NCI-H128 (cell line): ENCODE results near the gene SH3BP2.

ENCODE experiments used
- DNase-seq: peaks from one replicate; lab custom pipeline; 2025; ENCODE audit not compliant: unreplicated experiment; lab: John Stamatoyannopoulos, UW

Gene SH3BP2

GRCh38 chr4:2817701-2818350, 24.9 kb downstream of the SH3BP2 start:
- no peak for DNase-seq

- DNase-seq, result no peak
These were observed 25.6 kb downstream of the SH3BP2 start for GRCh38 chr4:2818351-2818939.

- DNase-seq, result no peak
These were observed 26.6 kb downstream of the SH3BP2 start for GRCh38 chr4:2819244-2820215.

DNA sequence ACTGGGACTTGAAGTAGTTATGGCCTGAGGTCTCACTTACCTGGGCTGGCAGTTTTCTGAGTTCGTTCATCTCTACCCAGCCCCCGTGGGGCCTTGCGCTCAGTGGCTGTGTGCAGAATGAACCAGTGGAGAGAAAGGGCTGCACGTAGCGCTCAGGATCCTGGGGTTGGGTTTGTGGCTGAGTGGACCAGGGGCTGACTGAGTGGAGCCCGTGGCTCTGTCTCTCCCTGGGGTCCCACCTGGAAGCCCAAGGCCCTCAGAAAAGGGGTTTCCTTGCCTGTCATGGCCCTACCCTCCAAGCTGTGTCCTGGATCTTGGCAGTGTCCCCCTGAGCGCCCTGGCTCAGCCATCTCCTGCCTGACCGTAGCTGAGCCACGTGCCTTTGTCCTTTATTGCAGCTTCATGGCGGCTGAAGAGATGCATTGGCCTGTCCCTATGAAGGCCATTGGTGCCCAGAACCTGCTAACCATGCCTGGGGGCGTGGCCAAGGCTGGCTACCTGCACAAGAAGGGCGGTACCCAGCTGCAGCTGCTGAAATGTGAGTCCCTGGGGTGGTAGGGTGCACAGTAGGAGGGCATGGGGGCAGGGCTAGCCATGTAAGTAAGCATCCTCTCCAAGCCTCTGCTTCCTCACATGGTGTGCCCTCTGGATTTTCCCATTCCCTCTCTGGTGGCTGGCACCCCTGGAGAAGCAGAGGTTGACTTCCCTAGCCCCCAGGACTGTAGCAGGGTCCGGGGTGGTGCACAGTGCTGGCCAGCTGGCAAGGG, 27.5 kb downstream of the SH3BP2 start:
- no peak for DNase-seq

DNA sequence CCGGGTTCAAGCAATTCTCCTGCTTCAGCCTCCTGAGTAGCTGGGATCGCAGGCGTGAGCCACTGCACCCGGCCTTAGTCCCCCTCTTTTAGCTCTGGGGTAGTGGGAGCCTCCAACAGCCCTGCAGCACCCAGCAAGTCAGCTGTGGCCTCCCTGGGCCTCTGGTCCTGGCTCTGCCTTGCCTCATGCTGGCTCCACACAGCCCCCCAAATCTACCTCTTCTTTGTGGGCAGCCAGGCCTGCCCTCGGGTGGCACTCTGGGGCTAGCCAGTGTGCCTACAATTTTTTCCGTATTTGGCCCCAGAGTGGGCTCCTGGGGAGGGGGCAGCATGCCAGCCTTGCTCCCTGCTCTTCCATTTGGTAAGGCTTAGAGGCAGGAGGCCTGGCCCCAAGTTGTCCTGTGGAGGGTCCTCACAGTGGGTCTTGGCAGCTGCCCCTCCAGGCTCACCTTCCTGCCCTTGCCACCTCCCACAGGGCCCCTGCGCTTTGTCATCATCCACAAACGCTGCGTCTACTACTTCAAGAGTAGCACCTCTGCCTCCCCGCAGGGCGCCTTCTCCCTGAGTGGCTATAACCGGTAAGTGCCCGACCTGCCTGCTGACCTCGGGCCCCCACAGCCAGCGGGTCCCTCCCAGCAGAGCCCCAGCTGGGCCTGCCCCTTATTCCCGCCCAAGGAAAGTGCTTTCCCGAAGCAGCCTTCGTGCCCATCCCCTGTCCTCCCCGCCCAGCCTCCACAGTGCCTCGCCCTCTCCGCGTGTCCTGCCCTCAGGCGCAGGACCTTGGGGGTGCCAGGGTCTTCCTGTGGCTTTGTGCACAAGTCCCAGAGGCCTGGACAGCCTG, 29.8 kb downstream of the SH3BP2 start:
- DNase-seq, result no peak

DNA sequence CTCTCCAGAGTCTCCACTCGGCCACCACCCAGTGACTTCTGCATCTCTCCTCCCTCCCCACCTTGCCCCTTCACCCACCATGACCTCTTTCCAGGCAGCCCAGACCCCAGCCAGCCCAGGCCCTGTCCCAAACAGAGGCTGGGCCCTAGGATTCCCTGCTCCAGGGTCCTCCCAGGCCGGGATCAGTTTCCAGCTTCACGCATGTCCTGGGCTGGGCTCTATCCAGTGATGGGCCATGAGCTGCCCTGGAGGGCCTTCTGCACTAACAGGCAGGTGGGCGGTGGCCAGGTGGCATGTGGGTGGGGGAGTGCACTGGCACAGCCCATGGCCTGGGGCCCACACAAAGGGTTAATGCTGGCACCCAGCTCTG, 30.4 kb downstream of the SH3BP2 start:
- DNase-seq, result no peak

- DNase-seq, result no peak
These were observed 30.9 kb downstream of the SH3BP2 start for GRCh38 chr4:2823671-2824328.

- DNase-seq, result no peak
These were observed 31.5 kb downstream of the SH3BP2 start for GRCh38 chr4:2824329-2824835.

DNA sequence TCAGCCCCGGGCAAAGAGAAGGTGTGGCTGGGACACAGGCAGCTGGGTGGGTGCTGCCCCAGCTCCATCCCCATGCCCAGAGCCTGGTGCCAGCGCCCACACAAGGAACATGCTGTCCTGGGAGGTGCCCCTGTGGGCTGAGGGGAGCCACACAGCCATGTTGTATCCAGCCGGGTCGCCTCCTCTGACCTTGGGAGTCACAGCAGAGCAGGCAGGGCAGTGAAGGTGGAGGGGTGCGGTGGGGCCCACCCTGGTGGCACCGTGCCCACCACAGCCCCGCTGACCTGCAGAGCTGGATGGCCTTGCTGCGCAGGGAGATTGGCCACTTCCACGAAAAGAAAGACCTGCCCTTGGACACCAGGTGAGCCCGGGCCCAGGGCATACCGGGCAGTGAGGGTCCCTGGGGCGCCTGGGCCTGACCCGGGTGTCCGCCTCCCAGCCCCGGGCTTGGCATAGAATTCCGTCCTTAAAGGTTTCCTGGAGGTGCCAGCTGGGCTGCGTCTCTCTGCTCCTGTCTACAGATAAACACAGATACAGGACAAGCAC, 32.0 kb downstream of the SH3BP2 start:
- no peak for DNase-seq

DNA sequence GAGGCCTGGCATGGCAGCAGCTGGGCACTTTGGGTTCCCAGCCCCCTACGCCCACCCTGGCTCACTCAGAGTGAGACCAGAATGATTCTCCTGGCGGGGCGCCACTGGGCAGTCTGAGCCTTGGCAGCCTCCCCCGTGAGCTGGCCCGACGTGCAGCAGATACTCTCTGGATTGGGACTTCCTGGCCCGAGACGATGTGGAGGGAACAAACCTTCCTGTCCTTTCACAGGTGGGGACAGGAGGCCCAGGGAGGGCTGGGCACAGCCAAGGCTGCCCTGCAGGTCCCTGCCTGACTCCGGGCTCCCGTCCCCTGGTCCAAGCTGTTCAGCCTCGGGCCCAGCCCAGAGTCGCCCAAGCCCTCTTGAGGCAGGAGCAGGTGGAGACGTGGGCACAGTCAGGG, 32.9 kb downstream of the SH3BP2 start:
- no peak for DNase-seq

GRCh38 chr4:2827071-2827873, 34.4 kb downstream of the SH3BP2 start:
- no peak for DNase-seq

DNA sequence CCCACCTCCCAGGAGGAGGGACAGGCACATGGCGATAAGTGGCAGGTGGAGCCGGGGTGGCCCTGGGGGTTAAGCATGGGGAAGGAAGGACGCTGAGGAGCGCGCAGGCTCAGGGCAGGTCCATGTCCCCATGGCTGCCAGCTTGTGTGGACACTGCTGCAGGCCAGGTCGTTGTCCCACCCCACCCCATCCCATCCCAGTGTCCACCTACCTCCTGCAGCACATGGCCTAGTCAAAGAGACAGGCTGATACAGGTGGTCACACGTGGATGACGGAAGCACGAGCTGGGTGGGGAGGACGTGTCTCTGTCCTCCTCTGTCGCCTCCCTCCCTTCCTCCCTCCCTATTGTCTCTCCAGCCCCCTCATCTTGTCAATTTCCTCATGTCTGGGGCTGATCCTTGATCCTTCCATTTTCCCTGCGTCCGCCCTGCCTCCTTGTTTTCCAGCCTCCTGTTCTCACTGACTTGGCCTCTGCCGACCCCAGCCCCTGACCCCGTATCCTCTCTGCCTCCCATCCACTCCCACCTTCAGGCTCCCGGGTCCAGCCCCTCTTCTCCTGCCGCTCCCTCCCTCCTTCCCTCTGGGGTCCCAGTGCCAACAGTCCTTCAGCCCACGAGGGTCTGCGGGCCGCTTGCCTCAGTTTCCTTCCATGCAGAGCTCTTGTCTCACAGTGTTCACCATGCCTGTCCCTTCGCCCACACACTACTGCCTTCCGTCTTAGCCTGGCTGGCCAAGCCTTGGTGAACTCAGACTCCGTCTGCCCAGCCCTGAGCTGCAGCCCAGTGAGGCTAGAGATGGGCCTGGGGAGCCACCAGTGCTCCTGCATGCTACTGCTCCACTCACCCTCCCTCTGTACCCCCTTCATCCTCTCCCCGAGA, 35.2 kb downstream of the SH3BP2 start:
- no peak for DNase-seq

DNA sequence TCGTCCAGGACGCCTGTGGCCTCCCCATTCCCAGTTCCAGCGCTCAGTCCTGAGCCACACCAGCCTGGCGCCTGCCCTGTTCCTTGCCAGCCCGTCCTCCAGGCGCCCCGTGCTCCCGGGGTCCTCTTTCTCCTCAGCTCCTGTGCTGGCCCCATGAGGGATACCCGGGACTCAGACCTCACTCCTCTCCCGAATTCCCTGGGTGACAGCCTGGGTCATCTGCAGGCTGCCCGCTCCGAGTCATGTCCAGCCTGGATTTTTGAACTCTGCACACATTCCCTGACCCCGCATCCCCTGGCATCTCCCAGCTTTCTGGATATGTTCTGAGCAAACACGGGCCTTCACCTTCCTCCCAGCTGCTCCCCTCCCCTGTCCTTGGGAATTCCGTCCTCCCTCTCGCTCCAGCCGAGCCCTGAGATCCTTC, 35.9 kb downstream of the SH3BP2 start:
- DNase-seq, result no peak

- DNase-seq, result no peak
These were observed 36.5 kb downstream of the SH3BP2 start for GRCh38 chr4:2829321-2829932.

DNA sequence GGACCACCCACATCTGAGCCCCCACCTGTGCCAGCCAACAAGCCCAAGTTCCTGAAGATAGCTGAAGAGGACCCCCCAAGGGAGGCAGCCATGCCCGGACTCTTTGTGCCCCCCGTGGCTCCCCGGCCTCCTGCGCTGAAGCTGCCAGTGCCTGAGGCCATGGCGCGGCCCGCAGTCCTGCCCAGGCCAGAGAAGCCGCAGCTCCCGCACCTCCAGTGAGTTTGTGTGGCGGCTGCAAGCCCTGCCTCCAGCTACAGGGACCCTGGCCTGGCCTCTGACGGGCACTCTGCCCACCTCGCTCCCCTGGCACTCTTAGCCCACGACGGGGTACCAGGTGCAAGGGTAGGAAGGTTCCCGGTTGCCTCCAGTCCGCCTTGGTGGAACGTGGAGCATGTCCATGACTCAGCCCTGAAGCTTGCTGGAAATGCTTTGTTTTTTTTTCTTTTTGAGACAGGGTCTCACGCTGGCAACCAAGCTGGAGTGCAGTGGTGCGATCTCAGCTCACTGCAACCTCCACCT, 37.1 kb downstream of the SH3BP2 start:
- no peak for DNase-seq

GRCh38 chr4:2830632-2831610, 38.0 kb downstream of the SH3BP2 start:
- no peak for DNase-seq
